Parathyroid adenoma (tissue), 2 donors: Measurements from ENCODE around the gene EGR4.

ENCODE experiments used
- H2AFZ ChIP-seq: fragments of 300-600 bp; sonication (generic); one replicate; pipeline ENCODE4 v1.7.0; 2017; ENCODE audit warnings: antibody characterized with exemption, mild to moderate bottlenecking
- H3K27ac ChIP-seq: fragments of 300-600 bp; sonication (generic); one replicate; pipeline ENCODE4 v1.7.0; 2017
- H3K27me3 ChIP-seq: fragments of 300-600 bp; sonication (generic); one replicate; pipeline ENCODE4 v1.7.0; 2017; ENCODE audit warnings: low read length; ENCODE audit not compliant: control insufficient read depth, insufficient read depth
- H3K36me3 ChIP-seq: fragments of 300-600 bp; sonication (generic); one replicate; pipeline ENCODE4 v1.7.0; 2017; ENCODE audit warnings: low read length; ENCODE audit not compliant: control insufficient read depth, insufficient read depth
- H3K4me1 ChIP-seq: fragments of 300-600 bp; sonication (generic); one replicate; pipeline ENCODE4 v1.7.0; 2017; ENCODE audit warnings: control low read depth
- H3K4me2 ChIP-seq: fragments of 300-600 bp; sonication (generic); one replicate; pipeline ENCODE4 v1.7.0; 2017; ENCODE audit warnings: low read length
- H3K4me3 ChIP-seq: fragments of 300-600 bp; sonication (generic); one replicate; pipeline ENCODE4 v1.7.0; 2017; ENCODE audit warnings: low read depth, low read length
- H3K79me2 ChIP-seq: fragments of 300-600 bp; sonication (generic); one replicate; pipeline ENCODE4 v1.7.0; 2017; ENCODE audit warnings: control low read depth
- H3K9ac ChIP-seq: fragments of 300-600 bp; sonication (generic); one replicate; pipeline ENCODE4 v1.7.0; 2017; ENCODE audit warnings: mild to moderate bottlenecking
- H3K9me3 ChIP-seq: fragments of 300-600 bp; sonication (generic); one replicate; pipeline ENCODE4 v1.7.0; 2017; ENCODE audit warnings: low read length; ENCODE audit not compliant: control insufficient read depth
- TF ChIP-seq, protein P1 (sequence below): fragments of 300-600 bp; sonication (generic); IDR thresholded peaks from one replicate; pipeline ENCODE4 v1.7.0; 2017; ENCODE audit warnings: antibody characterized with exemption, mild to moderate bottlenecking
- donor health status: primary hyperparathyroidism.

EGR4 gene

DNA sequence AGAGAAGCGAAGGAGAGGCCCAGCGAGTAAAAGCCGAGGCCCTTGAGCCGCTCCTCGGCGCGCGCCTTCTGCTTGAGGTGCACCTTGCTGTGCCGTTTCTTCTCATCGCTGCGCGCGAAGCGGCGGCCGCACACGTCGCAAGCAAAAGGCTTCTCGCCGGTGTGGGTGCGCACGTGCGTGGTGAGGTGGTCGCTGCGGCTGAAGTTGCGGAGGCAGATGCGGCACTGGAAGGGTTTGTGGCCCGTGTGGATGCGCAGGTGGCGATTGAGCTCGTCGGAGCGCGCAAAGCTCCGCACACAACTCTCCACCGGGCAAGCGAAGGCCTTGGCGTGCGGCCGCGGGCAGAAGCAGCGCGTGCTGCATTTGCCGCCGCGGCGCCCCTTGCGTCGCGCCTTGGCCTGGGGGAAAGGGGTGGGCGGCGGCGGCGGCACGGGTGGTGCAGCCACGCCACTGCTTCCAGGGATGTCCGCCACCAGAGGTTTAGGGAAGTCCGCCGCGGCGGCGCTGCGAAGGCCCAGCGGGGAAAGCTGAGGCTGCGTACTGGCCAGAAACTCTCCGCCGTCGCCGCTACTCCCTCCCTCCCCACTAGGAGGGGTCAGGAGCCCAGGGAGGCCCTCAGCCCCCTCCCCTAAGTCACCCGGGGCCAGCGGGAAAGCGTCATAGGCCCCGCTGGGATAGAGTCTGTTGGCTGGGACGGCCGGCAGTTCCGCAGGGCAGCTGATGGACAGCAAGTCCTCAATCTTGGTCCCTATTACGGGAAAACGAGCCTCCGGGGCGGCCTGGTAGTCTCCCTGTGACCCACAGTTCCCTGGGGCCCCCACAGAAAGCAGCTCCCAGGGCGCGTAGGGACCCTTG lies 1.7 kb downstream of the EGR4 start:
- peak overlapping the region; percentile 53 for H3K4me2 ChIP-seq
- H3K27ac ChIP-seq, result no peak overlapping the region
- H2AFZ ChIP-seq, result peak overlapping the region; percentile 54
- H3K4me1 ChIP-seq, result no peaks in the 10 kb centered on the region
- no peak overlapping the region for H3K4me3 ChIP-seq
- peaks cover 19% of the 10 kb centered on the region for H3K27me3 ChIP-seq
- TF ChIP-seq, protein P1, sequence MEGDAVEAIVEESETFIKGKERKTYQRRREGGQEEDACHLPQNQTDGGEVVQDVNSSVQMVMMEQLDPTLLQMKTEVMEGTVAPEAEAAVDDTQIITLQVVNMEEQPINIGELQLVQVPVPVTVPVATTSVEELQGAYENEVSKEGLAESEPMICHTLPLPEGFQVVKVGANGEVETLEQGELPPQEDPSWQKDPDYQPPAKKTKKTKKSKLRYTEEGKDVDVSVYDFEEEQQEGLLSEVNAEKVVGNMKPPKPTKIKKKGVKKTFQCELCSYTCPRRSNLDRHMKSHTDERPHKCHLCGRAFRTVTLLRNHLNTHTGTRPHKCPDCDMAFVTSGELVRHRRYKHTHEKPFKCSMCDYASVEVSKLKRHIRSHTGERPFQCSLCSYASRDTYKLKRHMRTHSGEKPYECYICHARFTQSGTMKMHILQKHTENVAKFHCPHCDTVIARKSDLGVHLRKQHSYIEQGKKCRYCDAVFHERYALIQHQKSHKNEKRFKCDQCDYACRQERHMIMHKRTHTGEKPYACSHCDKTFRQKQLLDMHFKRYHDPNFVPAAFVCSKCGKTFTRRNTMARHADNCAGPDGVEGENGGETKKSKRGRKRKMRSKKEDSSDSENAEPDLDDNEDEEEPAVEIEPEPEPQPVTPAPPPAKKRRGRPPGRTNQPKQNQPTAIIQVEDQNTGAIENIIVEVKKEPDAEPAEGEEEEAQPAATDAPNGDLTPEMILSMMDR, result peak; percentile 8
- H3K79me2 ChIP-seq, result no peaks in the 10 kb centered on the region
- H3K36me3 ChIP-seq, result no peaks in the 10 kb centered on the region
- no peaks in the 10 kb centered on the region for H3K9me3 ChIP-seq
- no peak overlapping the region for H3K9ac ChIP-seq

DNA sequence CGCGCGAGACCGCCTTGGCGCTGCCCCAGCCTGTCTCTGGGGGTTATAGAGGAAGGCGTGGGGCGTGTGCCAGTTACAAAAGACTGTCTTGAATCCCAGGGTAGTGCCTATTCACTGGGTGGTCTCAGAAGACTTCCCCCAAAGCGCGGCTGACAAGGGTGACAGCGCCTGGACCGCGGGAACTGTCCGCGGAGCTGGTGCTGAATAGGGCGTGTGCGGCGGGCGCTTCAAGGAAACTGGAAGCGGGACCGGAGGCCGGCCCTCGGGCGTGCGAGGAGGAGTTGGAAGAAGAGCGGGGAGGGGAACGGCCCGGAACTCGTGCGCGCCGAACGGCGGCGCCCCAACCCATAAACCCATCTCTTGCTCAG lies 2.3 kb downstream of the EGR4 start:
- no peak overlapping the region for H3K9ac ChIP-seq
- no peaks in the 10 kb centered on the region for H3K79me2 ChIP-seq
- peaks cover 19% of the 10 kb centered on the region for H3K27me3 ChIP-seq
- H3K4me1 ChIP-seq, result no peaks in the 10 kb centered on the region
- H3K4me3 ChIP-seq, result no peak overlapping the region
- H2AFZ ChIP-seq, result peak overlapping the region; percentile 54
- H3K4me2 ChIP-seq, result peak overlapping the region; percentile 53
- H3K9me3 ChIP-seq, result no peaks in the 10 kb centered on the region
- no peaks in the 10 kb centered on the region for H3K36me3 ChIP-seq
- TF ChIP-seq, protein P1, result no peak
- H3K27ac ChIP-seq, result no peak overlapping the region

DNA sequence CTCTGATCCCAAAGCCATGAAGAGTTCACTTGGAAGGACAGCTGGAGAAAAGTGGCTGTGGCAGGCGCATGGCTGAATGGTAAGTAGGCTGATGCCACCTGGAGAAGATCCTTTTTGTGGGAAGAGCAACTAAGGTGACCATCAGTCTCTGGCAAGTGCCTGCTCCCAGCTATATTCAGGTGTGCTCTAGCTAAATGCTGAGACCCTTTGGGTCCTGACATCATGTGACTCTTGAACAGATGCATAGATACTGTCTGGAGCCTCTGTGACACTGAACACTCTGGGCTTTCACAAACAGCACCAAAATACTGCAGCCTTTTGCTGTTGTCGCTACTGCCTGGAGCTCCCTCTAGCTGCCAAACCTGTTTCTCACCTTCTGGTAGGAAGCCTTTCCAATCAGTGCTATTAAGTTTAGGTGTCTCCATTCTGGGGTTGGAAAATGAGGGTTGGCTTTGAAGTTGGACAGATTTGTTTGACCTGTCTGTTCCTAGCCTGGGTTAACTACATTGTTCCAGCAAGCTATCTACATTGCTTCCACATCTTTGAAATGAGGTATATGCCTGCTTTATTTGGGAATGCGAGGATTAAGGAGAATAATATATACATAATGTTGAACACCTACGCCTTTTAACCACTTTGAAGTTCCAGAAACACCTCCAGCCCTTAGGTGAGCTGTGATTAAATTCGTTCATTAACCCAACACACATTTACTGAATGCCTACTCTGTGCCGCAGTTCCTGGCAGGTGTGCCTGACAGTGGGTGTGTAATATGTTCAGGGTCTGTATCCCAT lies 3.1 kb downstream of the EGR4 start:
- H3K4me2 ChIP-seq, result no peak overlapping the region
- no peak overlapping the region for H3K27ac ChIP-seq
- peaks cover under 1% of the 10 kb centered on the region for H3K4me1 ChIP-seq
- H3K36me3 ChIP-seq, result no peaks in the 10 kb centered on the region
- H3K9me3 ChIP-seq, result no peaks in the 10 kb centered on the region
- no peak overlapping the region for H3K9ac ChIP-seq
- TF ChIP-seq, protein P1, result peak; percentile 77
- no peak overlapping the region for H3K4me3 ChIP-seq
- H3K27me3 ChIP-seq, result peaks cover 19% of the 10 kb centered on the region
- no peak overlapping the region for H2AFZ ChIP-seq
- H3K79me2 ChIP-seq, result no peaks in the 10 kb centered on the region

DNA sequence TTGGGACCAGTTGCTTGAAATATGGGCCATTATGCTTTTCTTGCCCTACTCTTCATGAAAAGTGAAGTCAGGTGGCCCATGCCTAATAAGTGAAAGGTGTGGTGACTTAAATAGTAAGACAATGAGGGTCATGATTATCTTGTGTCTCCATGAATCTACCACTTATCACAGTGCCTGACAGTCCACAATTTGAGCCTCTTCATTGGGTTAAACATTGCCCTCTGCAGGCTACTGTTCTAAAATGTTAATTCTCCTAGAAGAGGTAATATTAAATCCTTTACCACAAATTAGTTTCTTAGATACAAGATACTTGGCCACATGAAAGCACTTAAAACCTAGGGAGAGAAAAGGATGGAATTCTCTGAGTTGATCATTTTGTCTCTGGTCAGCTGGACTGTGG lies 4.0 kb downstream of the EGR4 start:
- Histone ChIP-seq H3K4me1 (peaks cover 5% of the 10 kb centered on the region), H3K79me2 (no peaks in the 10 kb centered on the region), H3K27me3 (peaks cover 19% of the 10 kb centered on the region), H3K9me3 (no peaks in the 10 kb centered on the region), H3K27ac (no peak overlapping the region), H3K4me3 (no peak overlapping the region), H3K4me2 (no peak overlapping the region), H3K36me3 (no peaks in the 10 kb centered on the region), H2AFZ (no peak overlapping the region), H3K9ac (no peak overlapping the region)
- TF ChIP-seq, protein P1, result no peak
